Neural cell (in vitro differentiated cells): Measurements from ENCODE around the gene CABCOCO1.

ENCODE experiments used
- EP300 ChIP-seq: fragments of 450-650 bp; conservative IDR thresholded peaks from 2 replicates; pipeline ENCODE4 v1.6.1; 2014; ENCODE audit warnings: antibody characterized with exemption, mild to moderate bottlenecking, moderate library complexity; ENCODE audit not compliant: poor library complexity, severe bottlenecking
- POLR2AphosphoS5 ChIP-seq: IDR thresholded peaks from 2 replicates; pipeline ENCODE4 v1.6.1; 2012
- RAD21 ChIP-seq: fragments of 450-650 bp; conservative IDR thresholded peaks from 2 replicates; pipeline ENCODE4 v1.6.1; 2014; ENCODE audit warnings: antibody characterized with exemption, mild to moderate bottlenecking, moderate library complexity

DNA sequence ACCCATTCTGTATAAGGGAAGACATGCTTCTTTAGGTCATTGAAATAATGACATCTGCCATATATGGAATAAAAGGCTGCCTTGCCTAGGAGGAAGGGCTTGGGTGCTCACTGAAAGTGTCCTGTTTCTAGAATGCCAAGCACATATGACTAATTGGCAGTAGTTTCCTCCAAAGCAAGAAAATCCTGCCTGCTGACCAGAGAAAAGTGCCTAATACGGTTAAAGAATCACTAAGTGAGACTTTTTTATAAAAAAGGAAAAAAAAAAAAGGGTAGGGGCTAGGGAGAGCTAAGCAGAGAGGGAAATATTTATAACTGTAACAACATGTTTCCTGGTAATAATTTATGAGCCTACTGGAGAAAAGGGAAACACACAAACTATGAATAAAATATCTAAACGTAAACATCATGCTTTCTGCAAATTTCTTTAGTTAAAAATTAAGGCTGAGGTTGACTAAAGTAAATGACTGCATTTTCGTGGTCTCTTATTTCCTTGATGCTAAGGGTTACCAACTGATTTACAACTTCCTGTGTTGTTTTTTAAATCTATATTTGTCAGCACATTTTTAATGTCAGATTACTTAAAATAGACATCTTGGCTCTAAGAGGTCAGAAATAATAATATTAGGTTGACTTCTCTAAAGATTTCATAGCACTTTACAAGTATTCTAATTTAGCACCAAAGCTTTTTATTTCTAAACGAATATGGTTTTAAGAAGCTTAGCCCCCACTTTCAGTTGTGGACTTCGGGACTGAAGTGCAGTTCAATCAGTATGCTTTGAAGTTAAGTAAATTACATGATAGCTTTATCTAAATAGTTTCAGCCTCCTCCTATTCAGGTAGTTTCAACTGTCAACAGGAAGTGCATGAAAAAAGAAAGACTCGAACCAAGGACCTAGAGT is 89.6 kb downstream of the CABCOCO1 start:
- TF ChIP-seq EP300: no peak
- no peak for TF ChIP-seq POLR2AphosphoS5
- no peak for TF ChIP-seq RAD21
